GM19324 (cell line): ENCODE data around the gene ADAMTS2.

Experiments used
- ATAC-seq: cut with Tn5 transposase; IDR thresholded peaks from one replicate; pipeline ENCODE4 v1.9.1; 2021; ENCODE audit warnings: mild to moderate bottlenecking, moderate library complexity; ENCODE audit not compliant: unreplicated experiment, low FRiP score

Gene ADAMTS2

DNA sequence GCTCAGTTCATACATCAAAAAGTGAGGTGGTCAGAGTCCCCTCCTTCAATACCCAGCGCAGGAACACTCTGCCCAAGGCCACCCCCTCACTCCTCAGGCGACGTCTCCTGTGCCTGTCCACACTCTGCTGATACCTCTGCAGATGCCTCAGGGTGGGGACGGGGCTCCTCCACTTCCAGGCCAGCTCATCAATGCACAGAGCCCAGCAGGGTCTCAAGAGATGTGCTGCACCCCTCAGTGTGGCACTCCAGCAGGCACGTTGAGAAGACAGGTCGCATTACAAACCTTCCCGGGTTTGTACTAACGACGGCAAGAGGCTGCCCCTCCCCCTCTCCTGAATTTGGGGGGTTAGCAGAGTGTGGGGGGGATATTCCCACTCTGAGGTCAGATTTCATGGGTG is 156.6 kb downstream of the ADAMTS2 start:
- ATAC-seq: no peak

DNA sequence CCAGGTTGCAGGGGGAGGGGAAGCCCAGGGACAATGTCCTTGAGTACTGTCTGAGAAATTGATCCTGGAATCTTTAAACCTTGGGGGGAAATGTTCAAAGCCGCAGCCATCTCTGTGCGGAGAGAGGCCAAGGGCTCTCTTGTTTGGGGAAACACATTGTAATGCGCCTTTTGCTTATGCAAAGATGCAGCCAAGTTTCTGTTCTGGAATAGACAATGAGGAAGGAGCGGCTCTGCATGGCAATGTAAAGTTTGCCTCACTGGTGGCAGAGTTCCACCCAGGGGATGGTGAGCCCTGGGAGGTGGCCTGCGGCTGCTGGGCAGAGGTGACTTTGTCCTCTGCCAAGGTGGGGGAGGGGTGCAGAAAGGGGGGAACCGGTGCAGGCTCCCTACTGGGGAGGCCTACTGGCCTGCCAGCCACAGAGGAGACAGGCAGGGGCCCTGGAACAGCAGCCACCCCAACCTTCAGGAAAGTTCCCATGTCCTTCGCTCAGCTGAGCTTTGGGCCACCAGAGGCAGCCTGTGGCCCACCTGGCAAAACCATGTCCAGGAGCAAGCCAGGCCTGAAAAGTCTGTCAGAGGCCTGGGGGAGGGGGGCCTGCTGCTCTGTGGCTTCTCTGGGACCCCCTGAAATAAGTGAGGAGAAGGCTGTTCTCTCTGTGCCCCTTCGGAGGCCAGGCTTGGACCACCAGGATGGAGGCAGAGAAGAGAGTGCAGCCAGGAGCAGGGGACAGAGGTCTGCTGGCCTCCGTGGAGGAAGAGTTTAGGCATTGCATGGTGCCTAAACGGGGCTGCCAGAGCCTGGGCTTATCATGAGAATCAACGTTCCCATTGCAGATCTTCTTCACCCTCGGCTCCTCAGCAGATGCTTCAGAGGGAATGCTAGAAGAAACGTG is 157.3 kb downstream of the ADAMTS2 start:
- ATAC-seq: no peak

DNA sequence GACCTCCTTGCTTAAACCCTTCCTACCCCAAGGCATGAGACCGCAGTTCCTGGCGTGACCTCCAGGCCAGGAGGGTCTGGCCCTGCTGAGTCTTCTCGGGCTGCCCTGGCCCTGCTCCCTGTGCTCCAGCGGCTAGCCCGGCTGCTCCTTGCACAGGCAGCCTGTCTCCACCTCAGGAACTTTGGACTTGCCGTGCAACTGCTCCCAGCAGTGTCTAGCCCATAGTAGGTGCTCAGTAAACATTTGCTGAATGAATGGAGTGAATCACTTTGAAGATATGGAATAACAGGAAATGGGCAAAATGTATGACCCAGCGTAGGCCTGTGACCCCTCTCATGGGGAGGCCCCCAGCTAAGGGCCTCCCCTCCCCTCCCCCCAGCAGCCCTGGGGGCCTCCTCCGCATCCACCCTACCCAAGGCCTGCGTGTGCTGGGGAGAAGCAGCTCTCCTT is 158.0 kb downstream of the ADAMTS2 start:
- ATAC-seq: no peak

DNA sequence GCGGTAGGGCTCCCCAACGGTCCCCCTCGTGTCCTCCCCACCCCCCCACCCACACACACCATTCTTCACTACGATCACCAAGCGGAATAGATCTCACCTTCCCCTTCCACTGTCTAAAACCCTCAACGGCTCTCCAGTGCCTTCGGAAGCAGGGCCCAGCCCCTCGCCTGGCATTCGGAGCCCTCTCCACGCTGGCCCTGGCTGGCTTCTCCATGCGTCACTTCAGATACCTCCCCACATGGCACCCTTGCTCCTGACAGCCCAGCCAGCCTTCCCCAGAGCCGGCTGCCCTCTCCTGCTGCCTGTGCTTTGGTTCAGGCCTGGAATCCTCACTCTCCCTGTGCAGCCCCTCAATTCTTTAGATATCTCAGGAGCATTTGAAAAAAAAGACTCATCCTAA is 158.5 kb downstream of the ADAMTS2 start:
- no peak for ATAC-seq

DNA sequence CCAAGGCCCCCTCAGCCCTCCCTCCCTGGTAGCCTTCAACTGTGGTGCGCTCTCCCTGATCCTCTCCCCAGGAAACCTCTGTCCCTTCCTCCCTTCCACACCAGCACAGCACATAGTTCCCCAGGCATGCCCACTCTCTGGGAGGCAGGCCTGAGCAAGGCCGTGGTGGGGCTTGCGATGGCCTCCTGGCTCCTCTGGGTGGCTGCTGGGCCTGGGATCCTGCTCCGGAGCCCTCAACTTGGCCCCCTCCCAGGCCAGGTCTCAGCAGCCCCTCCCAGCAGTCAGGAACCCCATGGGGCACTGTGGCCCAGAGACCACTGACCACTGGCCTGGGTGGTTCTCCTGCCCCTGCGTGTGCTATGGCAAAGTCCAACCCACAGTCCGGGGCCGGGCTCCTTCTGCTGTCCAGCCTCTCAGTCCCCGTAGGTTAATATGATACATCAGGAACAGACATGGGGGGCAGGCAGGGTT is 159.3 kb downstream of the ADAMTS2 start:
- no peak for ATAC-seq

DNA sequence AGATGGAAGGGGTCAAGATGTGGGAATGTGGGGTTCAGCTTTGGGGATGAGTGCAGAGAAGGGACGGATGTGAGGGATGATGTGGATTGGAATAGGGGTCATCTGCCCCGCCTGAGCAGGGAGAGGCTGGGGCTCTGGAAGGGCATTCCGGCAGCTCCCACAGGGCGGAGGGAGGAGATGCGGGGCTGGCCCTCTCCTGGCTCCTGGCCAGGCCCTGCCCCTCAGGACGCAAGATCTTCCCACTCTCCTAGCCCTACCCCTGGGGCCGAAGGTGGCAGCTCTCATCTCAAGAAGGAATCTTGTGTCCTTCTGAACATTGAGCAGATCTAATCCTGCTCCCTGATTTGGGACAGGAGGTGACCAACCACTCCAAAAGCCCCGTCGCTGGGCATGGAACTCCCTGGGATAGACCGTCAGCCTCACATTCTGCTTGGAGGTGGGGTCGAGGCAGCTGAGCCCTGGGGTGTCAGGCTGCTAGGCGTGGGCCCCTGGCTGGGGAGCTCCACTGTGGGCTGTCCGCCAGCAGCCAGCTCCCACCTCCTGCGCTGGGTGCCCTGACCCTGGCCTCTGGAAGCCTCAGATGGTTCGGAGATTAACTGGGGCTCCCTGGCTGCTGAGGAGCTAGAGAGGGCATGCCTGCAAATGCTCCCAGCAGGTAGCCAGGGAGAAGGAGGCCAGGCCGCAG is 159.9 kb downstream of the ADAMTS2 start:
- ATAC-seq: no peak

DNA sequence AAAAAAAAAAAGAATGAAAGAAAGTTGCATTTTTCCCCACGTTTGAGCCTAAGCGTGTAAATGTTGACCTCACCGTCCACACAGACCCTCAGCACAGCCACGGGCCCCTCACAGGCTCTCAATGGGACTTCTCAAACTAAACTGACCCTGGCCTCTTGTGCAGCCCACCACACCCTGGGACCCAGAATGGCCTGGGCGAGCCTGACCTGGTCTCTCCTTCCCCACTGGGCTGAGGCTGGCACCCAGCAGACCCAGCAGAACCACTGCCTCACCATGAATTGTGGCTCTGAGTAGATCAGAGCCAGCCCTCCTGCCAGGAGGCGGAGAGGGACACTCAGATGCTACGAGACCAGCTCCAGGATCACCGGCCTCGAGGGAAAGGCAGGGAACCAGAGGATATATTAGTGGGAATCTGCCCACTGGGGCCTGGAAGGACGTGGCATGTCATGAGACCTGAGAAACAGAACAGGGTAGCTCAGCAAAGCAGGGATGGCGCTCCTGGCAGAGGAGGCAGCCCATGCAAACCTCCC is 160.7 kb downstream of the ADAMTS2 start:
- ATAC-seq: no peak

DNA sequence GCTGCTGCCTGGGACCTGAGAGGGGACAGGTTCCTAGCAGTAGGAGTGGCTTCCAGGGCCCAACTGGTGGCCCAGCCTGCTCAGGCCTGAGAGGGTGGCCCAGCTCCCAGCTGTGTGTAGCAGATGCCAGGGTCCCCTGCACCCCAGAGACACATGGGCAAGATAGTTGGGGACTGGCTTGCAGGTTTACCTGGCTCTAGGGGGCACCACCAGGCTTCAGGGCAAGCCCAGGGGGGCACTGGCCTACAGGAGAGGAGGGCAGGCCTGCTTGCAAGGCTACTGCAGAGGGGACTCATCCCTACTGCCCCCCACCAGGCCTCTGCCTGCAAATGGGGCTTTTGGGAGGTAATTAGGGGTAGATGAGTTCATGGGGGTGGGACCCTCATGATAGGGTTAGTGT is 161.8 kb downstream of the ADAMTS2 start:
- ATAC-seq: no peak

DNA sequence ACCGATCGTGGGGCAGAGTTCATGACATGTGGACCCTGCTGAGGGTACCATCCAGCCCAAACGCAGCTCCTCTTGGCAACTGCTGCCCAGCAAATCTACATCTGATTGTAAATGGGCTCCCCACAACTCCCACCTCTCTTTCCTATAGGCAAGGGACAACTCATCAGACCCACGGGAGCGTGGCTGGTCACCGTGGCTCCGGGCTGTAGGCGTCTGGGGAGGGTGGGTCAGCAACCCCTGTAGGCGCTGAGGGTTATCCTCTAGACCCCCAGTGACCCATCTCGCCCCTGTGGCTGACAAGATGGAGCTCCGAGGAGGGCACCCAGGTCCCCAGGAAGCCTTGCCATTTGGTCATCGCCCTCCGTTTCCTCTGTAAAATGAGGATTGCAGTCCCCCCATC is 162.7 kb downstream of the ADAMTS2 start:
- no peak for ATAC-seq

DNA sequence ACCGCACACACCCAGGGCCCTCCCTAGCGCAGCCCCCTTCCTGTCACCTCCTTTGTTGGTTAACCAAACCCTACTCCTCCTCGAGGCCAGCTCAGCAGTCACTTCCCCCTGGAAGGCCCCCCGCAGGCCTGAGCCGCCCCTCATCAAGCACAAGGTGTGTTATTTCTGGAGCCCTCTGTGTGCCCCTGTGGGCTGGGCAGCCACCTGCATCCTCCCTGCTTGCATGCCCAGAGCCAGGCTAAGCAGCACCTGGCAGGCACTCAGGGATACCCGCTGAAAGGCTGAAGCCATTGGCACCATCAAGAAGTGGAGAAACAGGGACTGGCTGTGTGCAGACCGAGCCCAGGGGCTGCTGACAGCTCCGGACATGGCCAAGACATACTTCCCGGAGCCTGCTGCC is 163.3 kb downstream of the ADAMTS2 start:
- no peak for ATAC-seq

DNA sequence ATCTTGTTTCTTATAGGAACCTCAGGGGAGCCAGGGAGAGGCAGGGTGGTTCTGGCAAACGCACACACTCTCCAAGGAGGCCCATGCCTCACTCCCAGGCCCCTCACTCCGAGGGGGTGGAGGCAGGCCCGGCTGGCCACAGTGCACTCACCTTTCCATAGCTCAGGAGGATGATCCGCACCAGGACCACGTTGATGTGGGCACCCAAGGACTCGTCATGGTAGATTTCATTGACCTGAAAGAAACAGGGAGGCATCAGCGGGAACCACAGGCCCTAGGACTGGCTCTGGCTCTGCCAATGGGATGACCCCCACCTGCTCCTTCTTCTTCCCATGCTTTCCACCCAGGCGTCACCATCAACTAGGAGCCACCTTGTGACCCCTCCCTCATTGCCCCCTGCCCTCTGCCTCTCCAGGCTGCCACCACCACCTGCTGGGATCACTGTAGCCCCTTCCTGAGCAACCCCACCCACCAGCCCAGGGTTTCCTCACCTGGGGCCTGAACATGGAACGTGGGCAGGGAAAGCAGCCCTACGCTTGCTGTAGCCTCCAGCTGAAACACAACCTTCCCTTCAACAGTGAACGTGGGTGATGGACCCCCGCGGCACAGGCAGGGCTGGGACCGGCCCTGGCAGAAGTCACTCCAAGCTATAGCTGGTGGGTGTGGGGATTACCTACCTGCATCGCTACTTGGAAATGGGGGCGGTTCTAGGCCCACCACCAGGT is 164.2 kb downstream of the ADAMTS2 start:
- no peak for ATAC-seq

DNA sequence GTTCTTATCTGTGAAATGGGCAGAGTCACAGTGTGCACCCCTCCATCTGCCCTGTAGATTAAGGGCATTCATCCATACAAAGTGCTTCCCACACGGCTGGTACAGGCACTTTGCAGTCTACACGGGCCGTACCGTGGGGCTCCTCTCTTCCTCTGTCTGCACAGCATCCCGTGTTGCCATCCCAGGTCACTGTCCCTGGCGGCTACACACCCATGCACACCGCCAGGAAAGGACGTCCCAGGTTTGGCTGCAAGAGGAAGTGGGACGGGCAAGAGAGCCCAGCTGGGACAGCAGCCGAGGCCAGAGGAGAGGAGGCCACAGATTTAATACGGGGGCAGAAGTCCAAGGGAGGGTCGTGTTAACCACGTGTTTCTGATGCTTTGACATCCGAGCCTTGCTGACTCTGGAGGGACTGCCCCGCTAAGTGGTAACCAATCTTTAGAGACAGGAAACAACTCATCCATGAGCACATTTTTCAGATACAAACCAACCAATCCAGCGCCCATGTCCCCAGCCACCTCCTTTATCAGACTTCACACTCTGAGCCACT is 165.1 kb downstream of the ADAMTS2 start:
- no peak for ATAC-seq

DNA sequence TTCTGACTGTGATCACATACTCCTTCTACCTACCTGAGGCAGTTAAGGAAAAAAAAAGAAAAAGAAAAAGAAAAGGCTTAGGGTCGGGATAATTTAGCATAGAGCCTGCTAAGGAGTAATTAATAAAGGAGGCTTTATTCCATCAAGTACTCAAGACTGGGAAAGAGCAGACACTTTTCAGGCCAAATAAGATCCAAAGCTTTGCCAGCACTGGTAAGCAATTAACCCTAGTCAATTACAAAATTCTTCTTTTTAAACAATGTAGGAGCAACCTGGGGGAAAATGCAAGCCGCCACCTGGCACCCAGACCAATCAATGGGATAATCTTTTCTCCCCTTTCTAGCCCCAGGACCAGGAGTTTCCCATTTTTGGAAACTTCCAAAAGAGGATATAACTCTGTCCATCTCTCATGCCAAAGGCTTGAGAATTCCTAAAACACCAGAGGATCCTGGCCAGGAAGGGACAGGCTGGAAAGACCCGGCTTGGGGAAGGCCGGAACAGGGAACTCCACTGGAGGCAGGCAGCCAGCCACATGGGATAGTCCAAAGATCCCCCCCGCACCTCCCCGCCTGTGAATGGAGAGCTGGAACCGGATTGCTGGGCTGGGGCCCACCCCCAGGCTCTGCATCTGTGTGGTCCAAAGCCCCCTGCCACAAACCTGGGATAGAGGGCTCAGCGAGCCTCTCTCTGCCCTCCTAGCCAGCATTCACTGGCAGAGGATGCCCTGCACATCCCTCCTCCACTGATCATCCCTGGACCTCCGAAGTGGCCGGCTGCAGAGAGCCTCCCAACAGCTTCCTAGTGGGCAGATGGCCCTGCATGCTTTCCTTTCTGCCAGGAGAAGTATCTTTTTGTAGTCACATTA is 167.3 kb downstream of the ADAMTS2 start:
- no peak for ATAC-seq

DNA sequence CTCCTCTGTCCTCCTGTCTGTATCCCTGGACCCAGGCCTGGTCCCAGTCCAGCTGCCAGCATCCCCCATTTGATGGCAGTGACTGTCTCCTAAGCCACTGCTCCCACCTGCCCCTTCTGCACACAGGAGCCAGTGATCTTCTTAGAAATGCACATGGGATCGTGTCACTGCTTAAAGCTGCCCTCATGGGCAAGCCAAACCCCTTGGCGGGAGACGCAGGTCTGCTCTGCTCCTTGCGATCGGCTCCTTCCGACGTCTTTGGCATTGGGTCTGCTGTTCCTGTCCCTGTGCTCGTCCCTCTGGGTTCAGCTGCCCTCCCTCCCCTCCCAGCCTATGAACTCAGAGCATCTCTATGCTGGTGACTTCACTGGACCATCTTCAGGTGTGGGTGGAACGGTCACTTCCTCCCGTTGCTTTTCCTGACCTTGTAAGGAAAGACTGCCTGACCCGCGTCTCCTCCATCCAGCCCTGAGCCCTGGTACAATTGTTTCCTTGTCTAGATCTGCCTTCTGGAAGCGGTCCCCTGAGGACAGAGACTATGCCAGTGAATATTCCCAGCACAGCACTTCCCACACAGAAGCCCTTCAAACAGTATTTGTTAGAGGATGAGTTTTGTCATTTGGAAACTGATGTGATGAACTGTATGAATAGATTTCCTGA is 168.6 kb downstream of the ADAMTS2 start:
- no peak for ATAC-seq

DNA sequence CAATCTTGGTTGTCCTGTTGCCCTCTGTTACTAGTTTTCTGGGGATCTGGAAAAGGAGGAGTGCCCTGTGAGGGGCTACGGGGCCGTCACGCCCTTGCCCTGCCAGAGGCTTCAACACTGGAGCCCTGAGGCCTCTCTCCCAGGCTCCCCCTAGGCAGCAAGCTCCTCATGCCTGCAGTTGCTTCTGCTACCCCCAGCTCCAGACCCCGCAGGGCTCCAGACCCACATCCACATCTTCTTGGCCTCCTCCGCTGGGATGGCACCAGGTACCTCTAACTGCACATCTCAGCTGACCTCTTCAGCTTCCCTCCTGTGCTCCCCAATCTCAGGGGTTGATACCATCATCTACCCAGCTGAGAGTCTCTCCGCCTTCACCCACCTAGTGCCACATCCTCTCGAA is 169.1 kb downstream of the ADAMTS2 start:
- no peak for ATAC-seq

DNA sequence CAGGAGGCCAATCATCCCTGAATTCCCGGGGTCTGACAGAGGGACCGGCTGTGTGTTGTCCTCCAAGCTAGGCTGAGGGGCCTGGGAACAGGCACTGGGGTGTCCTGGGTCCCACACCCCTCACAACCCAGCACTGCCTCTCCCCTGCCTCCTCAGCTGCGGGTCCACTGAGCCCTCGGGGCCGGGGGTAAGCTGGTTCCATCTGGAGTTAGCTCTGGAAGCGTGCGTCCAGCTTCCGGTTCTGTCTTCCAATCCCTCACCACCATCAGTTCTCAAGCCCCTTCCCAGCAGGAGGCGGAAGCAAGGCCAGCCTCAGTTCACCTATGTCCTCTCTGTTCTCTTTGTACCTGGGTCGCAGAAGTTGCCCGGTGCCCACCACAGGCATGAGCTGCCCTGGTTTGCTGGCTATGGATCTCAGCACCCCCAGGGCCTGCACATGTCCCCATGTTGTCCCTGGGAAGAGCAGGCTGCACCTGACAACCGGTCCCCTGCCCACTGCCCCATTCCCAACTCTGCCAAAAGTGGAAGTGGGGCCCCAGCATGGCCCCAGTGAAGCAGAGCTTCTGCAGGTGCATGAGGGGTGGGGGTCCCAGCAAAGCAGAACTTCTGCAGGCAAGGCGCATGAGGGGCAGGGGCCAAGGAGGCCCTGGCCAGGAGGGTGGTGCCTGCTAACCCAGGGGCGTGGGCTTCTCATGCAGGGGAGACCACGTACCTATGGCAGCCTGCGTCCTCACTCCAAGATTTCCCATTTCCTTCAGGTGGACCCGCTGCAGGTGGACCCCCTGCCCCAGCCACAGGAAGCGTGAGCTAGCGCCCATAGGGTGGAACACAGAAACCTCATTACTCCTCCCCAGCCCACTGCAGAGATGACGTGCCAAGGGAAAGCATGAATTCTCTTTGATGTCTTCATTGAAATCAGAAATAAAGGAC is 173.2 kb downstream of the ADAMTS2 start:
- ATAC-seq: no peak

DNA sequence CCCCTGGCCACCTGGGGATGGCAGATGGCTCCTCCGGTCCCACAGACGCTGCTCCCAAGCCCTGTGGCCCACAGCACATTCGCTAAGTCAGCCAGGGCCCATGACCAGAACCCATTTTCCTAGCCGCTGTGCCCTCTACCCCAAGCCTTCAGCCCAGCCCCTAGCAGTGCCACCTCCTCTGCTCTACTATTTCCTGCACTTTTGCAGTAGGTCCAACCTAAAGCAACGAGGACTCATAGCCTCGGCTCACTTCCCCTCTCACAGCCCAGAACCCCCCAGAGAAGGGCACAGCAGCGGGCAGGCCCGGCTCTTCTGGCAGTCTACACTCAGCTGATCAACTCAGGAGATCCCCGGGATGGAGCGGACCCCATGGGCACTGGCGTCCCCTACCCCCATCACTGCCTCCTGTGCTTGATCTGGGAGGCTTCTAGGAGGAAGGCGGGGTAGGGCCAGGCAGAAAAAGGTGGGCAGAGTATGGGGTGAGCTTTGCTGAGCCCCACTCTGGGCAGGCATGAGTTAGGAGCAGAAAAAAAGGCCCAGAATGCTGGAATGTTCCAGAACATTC is 173.9 kb downstream of the ADAMTS2 start:
- ATAC-seq: no peak

DNA sequence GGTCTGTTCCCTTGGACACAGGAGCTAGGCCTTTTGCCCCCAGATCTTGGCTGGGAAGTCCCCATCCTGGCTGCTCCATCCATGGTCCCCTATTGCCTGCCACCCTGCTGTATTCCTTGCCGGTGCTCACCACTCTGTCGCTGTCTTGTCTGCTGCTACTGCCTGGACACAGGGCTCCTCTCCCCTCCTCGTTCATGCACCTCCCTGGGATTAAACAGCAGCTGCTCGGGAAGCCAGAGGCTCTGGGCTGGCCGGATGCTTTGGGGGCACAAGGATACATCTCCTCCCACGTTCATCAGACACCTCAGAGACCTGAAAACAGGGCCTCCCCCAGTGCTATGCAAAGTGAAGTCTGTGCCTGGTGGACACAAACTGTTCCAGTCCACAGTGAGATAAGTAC is 174.7 kb downstream of the ADAMTS2 start:
- no peak for ATAC-seq
